Adrenal gland (tissue), 5 donors: ENCODE data around the gene CALML3.

Source experiments
- POLR2A ChIP-seq, 2 donors: fragments of 450-650 bp; IDR thresholded peaks; one replicate each; pipeline ENCODE4 v1.6.1; 2017; ENCODE audit warnings: antibody characterized with exemption in 2 of 2, mild to moderate bottlenecking in 2 of 2, moderate library complexity in 1 of 2
- TF ChIP-seq, protein P1 (sequence below), 6 experiments: fragments of 450-650 bp in 4 of 6; fragments of 200-600 bp in 2 of 6; sonication (generic) in 1 of 6; IDR thresholded peaks; 1 replicate in 5 of 6; 2 replicates in 1 of 6; pipeline versions ENCODE4 v1.5.1 to v1.8.0; 2016 to 2021; ENCODE audit warnings: antibody characterized with exemption in 6 of 6, mild to moderate bottlenecking in 2 of 6, moderate library complexity in 1 of 6
- donor health status: DM: no; HTN: no; CAD: no.

DNA sequence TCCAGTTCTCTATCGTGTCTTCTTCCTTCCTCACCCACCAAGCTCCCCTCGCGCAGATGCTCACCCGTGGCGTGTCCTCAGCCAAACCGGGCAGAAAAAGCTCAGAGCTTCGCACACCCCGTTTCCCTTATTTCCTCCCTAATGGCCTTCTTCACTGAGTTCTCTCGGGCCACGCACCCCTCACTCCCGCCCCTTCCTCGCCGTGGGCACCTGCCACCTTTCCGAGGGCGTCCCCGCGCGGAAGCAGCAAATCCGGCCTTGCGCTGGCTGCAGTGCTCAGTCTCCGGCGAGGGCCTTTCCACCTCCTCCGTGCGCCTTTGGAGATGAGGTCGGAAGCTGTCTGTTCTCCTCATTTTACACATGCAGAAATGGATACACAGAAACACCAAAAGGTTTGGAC lies 12.4 kb upstream of the CALML3 start:
- TF ChIP-seq, protein P1, sequence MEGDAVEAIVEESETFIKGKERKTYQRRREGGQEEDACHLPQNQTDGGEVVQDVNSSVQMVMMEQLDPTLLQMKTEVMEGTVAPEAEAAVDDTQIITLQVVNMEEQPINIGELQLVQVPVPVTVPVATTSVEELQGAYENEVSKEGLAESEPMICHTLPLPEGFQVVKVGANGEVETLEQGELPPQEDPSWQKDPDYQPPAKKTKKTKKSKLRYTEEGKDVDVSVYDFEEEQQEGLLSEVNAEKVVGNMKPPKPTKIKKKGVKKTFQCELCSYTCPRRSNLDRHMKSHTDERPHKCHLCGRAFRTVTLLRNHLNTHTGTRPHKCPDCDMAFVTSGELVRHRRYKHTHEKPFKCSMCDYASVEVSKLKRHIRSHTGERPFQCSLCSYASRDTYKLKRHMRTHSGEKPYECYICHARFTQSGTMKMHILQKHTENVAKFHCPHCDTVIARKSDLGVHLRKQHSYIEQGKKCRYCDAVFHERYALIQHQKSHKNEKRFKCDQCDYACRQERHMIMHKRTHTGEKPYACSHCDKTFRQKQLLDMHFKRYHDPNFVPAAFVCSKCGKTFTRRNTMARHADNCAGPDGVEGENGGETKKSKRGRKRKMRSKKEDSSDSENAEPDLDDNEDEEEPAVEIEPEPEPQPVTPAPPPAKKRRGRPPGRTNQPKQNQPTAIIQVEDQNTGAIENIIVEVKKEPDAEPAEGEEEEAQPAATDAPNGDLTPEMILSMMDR (IDR thresholded peaks at IDR 0.05), result no peak
- no peak for TF ChIP-seq POLR2A (IDR thresholded peaks at IDR 0.05)
